SH-SY5Y (cell line): ENCODE measurements around the gene GJC3.

ENCODE experiments used
- GATA2 ChIP-seq: IDR thresholded peaks from 2 replicates; pipeline ENCODE4 v1.6.1; 2011; ENCODE audit warnings: mild to moderate bottlenecking, low read depth, low read length
- GATA3 ChIP-seq: IDR thresholded peaks from 2 replicates; pipeline ENCODE4 v1.6.1; 2011; ENCODE audit warnings: low read depth, mild to moderate bottlenecking, low read length, moderate library complexity

- TF ChIP-seq GATA2, result no peak
- TF ChIP-seq GATA3, result no peak
These were observed 34.7 kb downstream of the GJC3 start for GRCh38 chr7:99894738-99895137.
